GM18909 (cell line): ENCODE results near the gene ITPR1.
A peak's percentile ranks its signal among the peaks of the same experiment; 100 is the strongest.

Experiments
- ATAC-seq: cut with Tn5 transposase; IDR thresholded peaks from one replicate; pipeline ENCODE4 v1.9.1; 2021; ENCODE audit warnings: mild to moderate bottlenecking; ENCODE audit not compliant: unreplicated experiment, poor library complexity

ITPR1 gene

DNA sequence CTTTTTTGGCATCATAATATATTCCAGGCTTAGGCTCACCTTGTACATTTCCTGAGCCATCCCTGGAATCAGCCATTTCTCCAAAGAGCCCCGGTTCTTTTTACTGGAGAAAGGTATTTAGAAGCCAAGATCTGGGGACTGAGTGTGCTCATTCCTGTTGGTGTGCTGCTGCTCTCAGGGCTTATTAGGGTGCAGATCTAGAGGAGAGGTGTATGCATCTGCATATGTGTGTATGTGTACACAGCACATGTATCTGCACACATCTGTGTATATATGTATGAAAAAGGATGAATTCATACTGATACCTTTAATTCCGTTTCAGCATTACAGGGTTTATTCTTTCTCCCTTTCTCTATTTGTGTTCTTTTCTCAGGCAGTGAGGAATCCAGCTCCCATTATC lies 324.0 kb downstream of the ITPR1 start:
- no peak for ATAC-seq

DNA sequence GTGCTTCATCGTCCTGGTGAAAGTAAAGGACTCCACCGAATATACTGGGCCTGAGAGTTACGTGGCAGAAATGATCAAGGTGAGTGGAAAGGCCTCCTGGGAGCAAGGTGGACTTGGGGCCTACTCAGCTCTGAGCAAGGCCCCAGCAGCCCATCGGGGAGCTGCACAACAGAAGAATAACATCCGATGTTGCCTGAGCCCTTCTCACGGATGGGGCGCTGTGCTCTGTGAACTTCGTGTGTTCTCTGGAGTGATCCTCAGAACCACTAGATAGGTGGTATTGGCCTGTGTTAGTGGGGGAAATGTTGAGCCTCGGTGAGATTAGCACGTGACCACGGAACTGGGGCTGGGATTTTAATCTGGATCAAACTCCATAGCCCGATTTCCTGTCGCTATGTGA lies 325.0 kb downstream of the ITPR1 start:
- ATAC-seq = no peak

DNA sequence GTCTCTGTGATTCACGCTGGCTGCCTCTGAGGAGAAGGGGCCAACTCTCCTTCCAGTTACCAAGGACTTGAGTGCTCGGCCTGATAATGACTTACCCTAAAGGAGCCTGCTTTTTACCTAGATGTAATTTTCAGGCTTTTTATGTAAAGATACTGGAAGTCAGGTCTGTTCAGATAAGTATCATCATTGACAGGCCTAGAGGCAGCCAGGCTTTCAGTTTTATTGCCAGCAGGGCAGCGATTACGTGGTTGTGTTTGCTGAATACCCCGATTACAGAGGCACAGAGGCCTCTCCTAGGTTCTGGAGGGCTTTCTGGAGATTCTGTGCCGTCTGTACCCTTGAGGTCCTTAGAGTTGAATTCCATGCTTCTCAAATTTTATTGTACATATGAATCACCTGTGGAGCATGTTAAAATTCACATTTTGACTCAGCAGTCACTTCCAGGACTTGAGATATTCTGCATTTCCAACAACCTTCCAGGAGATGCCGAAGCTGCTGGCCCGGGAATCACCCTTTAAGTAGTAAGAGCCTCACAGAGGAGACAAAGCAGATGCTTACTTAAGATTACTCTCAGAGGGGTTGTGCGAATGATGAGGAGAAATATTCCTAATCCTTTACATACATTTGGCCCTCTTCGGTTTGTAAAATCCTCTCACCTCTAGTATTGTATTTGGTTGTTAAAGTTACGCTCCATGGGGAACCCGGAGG lies 326.0 kb downstream of the ITPR1 start:
- ATAC-seq = no peak

DNA sequence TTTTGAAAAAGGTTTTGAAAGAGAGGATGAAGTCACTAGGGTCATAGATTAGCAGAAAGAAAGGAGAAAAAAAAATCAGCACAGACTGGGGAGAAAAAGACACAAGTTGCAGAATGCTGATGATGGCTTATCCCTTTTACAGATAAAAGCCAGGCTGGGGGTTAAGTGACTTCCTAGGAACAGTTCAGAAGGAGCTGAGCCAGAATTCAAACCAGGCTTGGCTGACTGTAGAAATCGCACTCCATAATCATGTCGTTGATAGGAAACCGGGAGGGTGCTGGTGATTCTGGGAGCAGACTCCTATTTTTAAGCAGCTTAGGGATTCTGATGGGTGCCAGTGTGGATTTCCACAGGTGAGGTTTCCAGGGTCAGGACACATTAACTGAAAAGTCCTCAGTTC lies 326.6 kb downstream of the ITPR1 start:
- no peak for ATAC-seq

DNA sequence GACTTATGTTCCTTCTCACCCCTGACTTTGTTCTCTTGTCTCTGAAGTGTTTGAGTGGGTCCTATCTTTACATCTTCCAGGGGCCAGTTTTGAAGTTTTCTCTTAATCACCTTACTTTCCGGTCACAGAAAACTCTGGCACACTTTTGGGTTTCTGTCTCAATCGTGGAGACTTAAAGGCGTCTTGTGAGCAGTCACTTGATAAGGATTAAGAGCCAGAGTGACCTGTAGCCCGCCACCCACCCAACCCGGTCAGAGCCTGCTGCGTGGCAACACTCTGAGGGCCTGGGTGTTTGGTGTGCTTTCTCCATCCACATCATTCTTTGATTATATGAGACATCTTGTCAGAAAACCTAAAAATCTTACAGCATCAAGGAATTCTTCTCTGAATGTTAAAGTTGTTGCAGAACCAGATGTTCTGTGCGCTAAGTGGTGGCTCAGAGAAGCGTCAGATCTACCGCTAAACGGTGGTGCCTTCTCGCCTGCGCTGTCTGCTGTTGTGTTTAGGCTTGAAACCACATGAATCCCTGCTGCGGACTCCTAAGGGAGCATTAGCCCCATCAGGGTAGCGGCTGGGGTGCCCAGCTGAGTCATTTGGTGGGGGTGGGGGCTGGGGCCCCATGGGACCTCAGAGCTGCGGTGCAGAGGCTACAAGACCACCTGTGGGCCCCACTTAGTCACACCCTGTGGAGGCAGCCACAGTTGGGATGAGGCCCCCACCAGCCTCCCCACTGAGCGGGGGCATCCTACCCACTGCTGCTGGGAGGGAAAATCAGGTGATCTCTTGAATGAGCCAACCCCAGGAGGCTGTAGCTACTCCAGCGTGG lies 327.4 kb downstream of the ITPR1 start:
- ATAC-seq = no peak

DNA sequence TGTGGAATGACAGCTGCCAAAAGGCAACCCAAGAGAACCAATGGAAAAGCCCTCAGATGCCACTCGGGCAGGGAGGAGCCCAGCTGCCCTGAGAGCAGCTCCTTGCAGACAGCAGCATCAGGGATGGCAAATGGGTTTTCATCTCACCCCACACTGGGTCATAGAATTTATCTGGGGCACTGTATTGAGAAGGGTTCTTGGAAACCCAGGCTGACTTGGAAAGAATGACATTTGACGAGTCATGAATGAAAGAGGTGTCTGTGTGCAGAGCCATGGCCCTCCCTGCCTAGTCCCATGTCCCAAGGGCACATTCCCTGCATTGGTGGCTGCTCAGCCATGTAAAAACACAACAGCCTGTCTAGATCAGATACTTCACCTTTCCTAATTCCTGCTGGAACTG lies 328.2 kb downstream of the ITPR1 start:
- no peak for ATAC-seq

DNA sequence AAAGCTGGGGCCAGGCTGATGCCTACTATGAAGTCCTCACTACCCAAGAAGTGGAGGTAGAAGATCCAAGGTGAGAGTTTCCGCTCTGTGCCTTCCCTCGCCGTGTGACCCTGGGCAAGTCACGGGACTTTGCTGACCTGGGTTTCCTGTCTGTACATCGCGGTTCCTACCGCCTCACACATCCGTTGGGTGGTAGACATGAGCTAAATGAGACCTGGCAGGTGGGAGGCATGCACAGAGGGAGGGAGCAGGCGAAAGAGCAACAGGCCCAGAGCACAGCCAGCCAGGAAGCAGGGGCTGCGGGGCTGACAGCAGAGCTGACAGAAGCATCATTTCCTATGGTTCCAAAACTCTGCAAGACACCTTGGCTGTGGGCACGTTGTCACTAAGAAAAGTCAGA lies 328.8 kb downstream of the ITPR1 start:
- no peak for ATAC-seq

DNA sequence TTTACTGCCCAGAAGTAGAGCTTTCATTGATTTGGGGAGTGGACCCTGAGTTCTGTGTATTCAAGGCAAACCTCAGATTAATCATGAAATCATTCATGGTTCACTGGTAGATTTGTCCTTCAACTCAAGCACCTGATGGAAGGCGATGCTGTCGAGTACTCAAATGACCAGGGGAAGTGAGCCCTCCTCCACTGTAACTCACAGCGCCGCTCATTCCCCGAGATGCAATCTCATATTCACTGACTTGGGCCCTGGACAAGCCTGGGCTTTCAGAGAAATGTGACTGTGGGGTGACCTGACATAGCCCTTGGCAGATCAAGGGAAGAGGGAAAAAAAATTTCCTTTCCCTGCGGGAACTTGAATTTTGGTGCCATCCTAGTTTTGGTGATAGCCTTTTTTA lies 329.4 kb downstream of the ITPR1 start:
- ATAC-seq = no peak

DNA sequence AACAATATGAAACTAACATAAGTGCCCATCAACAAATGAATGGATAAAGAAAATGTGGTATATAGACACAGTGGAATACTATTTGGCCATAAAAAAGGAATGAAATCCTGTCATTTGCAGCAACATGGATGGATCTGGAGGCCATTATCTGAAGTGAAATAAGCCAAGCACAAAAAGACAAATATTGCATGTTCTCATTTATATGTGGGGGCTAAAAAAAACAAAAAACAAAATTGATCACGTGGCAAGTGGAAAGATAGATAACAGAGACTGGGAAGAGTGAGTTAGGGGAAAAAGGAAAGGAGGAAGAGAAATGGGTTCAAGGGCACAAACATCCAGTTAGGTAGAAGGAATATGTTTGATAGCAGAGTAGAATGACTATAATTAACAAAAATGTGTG lies 330.2 kb downstream of the ITPR1 start:
- no peak for ATAC-seq

DNA sequence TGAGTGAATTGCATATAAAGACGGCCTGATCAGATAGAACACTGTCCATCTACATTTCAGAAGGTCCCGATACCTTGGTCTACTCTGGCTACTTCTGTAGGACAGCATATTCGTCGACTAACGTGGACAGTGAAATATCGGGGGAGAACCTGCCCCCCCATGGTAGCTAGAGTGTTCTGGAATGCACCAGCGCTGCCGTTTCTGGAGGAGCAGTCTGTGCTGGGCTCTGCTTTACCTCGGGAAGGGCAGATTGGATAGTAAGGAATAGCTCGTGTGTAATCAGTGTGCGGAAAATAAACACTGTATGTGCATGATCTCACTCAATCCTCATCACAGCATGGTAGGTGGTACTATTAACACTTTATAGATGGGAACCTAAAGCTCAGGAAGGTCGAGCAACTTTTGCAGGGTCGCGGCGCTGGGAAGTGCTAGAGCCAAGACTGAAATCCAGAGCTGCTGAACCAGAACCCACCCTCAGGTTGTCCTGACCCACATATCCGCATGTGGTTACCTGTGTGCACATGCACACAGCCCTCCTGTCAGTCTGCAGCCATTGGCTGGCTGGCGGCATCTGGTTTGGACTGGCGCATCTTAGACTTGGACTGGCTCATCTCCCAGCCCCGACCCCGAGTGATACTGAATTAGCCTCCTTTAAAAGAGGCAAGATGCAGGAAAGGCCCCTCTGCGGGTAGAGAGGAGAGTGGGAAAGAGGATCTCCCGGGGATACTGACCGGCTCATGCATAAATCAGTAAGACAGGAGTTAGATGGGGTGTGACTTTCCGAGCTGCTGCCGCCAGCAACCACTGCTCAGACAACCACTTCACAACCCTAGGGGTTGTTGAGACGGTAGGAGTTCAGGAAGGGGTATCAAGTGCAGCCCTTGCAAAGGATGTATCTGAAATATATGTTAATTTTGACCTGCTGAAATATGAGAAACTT lies 331.1 kb downstream of the ITPR1 start:
- no peak for ATAC-seq

DNA sequence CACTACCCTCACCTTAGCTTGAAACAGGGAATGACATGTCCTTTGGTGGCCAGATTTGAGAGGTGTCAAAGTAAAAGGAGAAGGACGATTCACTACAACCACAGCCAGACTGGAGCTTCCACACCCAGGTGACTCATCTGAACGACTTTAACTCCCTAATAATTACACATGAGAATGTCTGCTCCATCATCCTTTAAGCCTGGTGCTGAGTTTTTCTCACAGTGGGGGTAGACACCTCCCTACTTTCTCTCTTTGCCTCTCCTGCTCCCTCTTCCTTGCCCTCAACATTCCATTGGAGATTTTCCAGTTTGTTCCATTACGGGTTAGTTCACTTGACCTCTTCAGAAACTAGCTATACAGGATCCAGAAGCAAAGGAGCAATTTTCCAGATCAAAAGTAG lies 331.8 kb downstream of the ITPR1 start:
- no peak for ATAC-seq

DNA sequence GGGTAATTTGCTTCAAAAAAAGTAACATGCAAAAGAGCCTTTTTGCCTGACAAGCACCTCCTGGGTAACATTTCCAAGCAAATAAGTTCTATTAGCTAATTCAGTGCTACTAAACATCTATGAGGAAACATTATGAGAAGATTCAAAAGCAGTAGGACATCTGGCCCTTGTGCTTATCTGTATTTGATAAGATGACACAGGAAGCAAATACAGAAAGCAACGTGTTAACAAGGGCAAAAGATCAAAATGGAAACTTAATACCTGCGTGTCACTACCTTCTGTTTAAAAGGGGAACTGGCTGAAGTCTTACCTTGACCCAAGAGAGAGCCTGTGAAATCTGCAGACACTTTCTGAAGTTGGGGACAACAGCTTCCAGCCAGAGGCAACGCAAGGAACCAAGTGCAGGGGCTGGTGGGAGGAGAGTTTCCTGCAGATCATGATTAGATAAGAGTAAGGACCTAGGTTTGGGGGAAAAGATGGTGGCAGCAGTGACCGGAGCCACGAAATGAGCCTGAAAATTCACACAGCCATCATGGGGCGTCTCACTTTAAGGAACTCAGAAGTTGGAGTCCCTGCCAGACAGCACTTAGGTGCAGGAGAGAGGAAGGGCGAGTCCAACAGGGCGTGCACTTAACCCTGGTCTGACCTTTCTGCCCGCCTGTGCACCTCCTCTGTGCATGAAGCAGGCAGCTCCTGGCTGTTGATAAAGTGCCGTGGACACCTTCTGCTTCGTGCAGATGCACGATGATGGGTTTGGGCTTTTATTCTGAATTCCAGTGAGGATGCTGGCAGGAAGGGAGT lies 332.5 kb downstream of the ITPR1 start:
- peak; percentile 37 for ATAC-seq

DNA sequence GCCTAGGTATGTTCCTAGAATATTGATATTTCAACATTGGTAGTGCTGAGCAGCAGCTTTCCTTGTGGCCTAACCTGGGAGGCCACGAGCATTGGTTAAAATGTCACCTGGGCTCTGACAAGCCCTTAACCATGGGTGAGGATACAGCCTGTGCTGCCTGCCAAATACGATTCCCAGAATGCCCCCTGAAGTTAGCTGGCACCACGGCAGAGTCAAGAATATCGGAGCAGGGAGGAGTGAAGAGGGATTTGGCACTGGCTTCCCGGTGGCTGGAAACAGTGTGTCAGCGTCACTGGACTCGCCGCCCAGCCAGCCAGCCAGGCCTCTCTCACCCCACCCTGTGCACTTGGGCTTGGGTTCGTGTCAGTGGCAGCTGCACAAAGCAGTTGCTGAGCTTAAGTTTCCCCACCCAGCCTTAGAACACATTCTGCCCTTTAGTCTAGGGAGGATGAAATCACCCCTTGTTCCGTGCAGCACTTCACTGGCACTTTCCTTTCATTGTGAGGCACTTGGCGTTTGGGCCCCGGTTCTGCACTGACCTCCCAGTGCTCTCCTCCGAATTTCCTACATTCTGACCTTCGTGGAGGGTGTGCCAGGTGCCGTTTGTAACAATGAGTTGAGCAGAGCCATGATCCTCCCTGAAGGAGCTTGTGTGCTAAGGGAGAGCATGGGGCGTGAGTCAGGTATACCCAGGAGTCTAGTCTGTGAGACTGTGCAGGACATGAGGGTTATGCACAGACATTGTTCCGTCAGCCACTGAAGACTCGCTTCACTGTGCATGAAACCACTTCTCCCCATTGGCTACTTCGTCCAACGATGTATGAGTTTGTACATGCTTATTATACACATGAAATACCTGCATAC lies 333.3 kb downstream of the ITPR1 start:
- ATAC-seq = no peak

DNA sequence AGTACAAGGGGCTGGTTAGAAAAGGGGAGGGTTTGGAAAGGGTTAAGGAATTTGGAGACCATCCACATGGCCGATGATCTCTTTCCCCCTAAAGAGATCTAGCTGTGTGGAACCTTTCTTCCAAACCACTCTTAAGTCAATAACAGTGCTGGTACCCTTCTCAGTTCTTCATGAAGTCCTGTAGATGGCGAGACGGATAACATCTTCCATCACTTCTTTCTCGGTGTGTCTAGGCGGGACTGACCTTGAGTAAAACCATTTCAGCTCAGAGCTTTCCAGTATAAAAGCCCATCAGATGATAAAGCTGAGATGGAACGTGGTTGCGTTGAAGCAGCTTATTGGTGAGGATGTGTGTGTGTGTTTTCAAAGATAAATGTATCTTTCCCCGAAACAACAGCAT lies 334.6 kb downstream of the ITPR1 start:
- ATAC-seq = no peak

DNA sequence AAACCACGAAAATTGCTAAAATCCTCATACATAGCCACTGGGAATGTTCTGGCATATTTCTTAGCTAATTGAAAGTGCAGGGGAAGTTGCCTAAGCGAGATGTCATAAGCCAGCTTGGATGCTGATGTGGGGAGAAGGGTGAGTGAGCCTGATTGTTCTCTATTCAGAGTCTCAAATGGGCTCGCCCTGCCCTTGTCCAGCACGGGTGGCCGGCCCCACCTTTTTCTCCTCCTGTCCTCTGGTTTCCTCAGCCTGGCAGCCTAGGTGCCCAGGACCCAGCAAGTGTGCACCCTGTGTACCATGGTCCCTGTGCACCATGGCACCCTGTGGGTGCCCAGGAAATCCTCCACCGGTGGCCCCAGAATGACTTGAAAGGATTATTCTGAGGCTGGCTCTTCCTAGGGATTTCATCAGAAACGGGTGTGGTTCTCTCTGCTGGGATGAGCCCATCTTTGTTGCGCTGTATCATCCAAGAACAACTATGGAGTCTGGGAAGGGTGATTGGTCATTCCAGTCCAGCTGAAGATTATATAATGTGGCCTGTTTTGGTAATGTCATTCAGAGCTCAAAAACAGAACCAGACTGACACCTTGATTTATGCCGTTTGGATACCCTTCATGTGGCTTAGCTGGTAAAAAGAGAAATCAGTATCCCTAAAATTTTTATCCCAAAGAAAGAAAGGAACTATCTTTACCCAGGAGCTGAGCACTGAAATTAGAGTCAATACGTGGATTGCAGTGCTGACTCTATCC lies 335.3 kb downstream of the ITPR1 start:
- no peak for ATAC-seq

DNA sequence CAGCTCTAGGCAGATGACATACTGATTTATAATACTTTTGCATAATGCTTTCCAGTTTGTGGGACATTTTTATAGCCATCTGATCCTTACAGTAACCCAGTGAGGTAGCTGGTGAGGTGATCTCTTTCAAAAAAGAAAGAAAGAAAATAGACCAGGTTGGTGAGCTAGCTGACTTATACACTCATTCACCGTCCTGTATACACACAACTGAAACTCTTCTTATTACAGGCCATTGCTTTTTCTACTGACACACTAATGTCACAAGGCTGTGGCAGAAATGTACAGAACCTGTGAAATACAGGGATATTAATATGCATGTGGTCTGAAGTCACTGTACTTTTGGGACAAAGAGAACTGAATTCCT lies 335.9 kb downstream of the ITPR1 start:
- ATAC-seq = peak; percentile 51

DNA sequence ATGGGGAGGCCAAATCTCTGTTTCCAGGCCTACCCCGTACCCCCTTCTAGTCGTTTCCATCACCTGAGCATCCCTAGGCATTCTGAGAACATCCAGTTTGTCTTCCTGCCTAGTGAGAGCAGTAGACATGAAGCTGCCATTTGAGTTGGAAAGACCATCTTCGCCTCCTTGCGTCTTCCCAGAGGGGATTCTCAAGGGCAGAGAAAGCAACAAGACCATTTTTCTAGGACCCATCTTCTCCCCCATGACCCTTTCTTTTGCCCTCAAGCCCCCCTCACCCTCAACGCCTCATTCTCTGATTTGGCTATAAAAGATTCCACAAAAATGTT lies 337.4 kb downstream of the ITPR1 start:
- ATAC-seq = no peak

DNA sequence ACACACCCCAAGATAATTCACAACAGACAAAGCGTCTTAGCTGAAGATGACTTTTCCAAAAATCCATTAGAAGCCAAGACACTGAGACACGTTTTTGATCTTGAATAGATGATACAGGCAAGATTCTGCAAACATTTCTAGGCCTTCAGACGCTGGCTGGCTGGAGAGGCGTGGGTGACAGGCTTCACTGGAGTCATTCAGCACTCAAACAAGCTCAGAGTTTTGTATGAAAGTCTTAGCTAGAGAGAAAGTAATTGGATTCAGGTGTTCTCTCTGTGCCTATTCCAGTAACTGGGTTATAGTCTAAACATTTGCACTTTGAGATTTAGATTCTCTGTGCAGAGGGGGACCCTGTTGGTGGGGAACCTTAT lies 338.4 kb downstream of the ITPR1 start:
- ATAC-seq = peak; percentile 19

DNA sequence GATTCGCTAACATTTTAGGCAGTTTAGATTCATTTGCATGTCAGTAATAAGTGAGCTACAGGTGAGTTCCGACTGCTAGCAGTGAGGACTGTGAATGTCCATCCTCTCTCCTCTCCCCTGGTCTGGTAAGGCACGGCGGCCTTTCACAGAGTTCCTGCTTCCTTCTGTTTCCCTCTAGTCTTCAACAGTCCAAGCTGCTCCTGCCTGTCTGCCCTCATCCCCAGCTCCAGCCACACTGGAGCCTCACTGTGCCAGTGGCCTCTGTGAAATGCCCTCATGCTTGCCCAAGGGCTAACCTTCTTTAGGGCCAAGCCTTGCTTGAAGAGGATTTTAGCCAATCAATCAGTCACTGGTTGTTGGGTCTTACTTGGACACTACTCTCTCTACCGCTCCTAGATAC lies 340.3 kb downstream of the ITPR1 start:
- ATAC-seq = no peak
